HepG2 (cell line): Measurements from ENCODE around the gene SYMPK. TPM values are rescaled to one million over a fixed set of nuclear protein-coding genes. Genes with fewer than 3 reads are reported as not detected.

ENCODE experiments used
- ARNT ChIP-seq: fragments of 450-650 bp; IDR thresholded peaks from 2 replicates; pipeline ENCODE4 v1.6.1; 2017
- IKZF4 ChIP-seq: sonication (generic); formaldehyde crosslinking; IDR thresholded peaks from 2 replicates; pipeline ENCODE4 v1.5.1; 2020; ENCODE audit warnings: borderline replicate concordance, mild to moderate bottlenecking, low read depth, missing genetic modification reagents; ENCODE audit errors: not compliant biosample characterization
- MTF2 ChIP-seq: sonication (generic); formaldehyde crosslinking; IDR thresholded peaks from 2 replicates; pipeline ENCODE4 v1.5.0; 2020; ENCODE audit warnings: missing genetic modification reagents, borderline replicate concordance
- PCBP2 ChIP-seq: fragments of 200-400 bp; formaldehyde crosslinking; optimal IDR thresholded peaks from 2 replicates; pipeline ENCODE3; 2018; ENCODE audit warnings: low read length, low read depth; ENCODE audit not compliant: poor library complexity, severe bottlenecking
- PHF21A ChIP-seq: sonication (generic); formaldehyde crosslinking; IDR thresholded peaks from 2 replicates; pipeline ENCODE4 v1.5.0; 2020; ENCODE audit warnings: mild to moderate bottlenecking, missing genetic modification reagents
- PRDM15 ChIP-seq: sonication (generic); formaldehyde crosslinking; IDR thresholded peaks from 2 replicates; pipeline ENCODE4 v1.4.0; 2020; ENCODE audit warnings: missing genetic modification reagents
- PRMT3 ChIP-seq: sonication (generic); formaldehyde crosslinking; IDR thresholded peaks from 2 replicates; pipeline ENCODE4 v1.8.1; 2022; ENCODE audit warnings: low read depth, mild to moderate bottlenecking, moderate library complexity, missing genetic modification reagents, borderline replicate concordance
- TCF7 ChIP-seq: sonication (generic); IDR thresholded peaks from 2 replicates; pipeline ENCODE4 v1.6.1; 2016; ENCODE audit warnings: antibody characterized with exemption, low read depth
- ZNF724P ChIP-seq: sonication (generic); formaldehyde crosslinking; IDR thresholded peaks from 2 replicates; pipeline ENCODE4 v1.8.0; 2022; ENCODE audit warnings: missing genetic modification reagents, borderline replicate concordance
- ZSCAN9 ChIP-seq: IDR thresholded peaks from 2 replicates; pipeline ENCODE4 v1.6.1; 2016; ENCODE audit warnings: borderline replicate concordance
- polyA plus RNA-seq, 8 experiments: library from polyadenylated mRNA; depleted of rRNA in 3 of 8; stranded (reverse) in 7 of 8; unstranded in 1 of 8; fragments of >200 nt; fragmentation: Illumina TruSeq in 4 of 8; extraction: Trizol in 4 of 8; gene quantifications; 2 replicates each; pipeline versions ENCODE4 v1.2.1 to v1.2.3, GENCODE V29; 2011 to 2016; ENCODE audit warnings: low read depth in 4 of 8, missing spikeins in 1 of 8, mixed read lengths in 1 of 8; ENCODE audit not compliant: insufficient read depth in 1 of 8
- total RNA-seq, 5 experiments: library from RNA; depleted of rRNA; stranded (reverse); fragments of >200 nt; fragmentation: Illumina TruSeq; extraction: Trizol; gene quantifications; 2 replicates each; pipeline ENCODE4 v1.2.3, GENCODE V29; 2016; ENCODE audit warnings: low read depth in 1 of 5
- TF ChIP-seq, protein P1 (sequence below): IDR thresholded peaks from 2 replicates; pipeline ENCODE4 v1.6.1; 2018; ENCODE audit warnings: missing genetic modification reagents
- TF ChIP-seq, protein P2 (sequence below): sonication (generic); formaldehyde crosslinking; IDR thresholded peaks from 2 replicates; pipeline ENCODE4 v1.9.0; 2021; ENCODE audit warnings: missing genetic modification reagents, mild to moderate bottlenecking, borderline replicate concordance
- TF ChIP-seq, protein P3 (sequence below): sonication (generic); formaldehyde crosslinking; IDR thresholded peaks from 2 replicates; pipeline ENCODE4 v1.8.1; 2023; ENCODE audit warnings: mild to moderate bottlenecking, missing genetic modification reagents, borderline replicate concordance
- TF ChIP-seq, protein P4 (sequence below): sonication (generic); formaldehyde crosslinking; IDR thresholded peaks from 2 replicates; pipeline ENCODE4 v1.9.0; 2021; ENCODE audit warnings: mild to moderate bottlenecking, missing genetic modification reagents

Gene SYMPK
- total and polyA plus RNA-seq, 2 of the 13 experiments (the other 11 are each of a cell fraction or from before 2014, with no cell fraction given): 21.9 to 55.7 TPM

- TF ChIP-seq, protein P1, sequence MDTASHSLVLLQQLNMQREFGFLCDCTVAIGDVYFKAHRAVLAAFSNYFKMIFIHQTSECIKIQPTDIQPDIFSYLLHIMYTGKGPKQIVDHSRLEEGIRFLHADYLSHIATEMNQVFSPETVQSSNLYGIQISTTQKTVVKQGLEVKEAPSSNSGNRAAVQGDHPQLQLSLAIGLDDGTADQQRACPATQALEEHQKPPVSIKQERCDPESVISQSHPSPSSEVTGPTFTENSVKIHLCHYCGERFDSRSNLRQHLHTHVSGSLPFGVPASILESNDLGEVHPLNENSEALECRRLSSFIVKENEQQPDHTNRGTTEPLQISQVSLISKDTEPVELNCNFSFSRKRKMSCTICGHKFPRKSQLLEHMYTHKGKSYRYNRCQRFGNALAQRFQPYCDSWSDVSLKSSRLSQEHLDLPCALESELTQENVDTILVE: peak; percentile 79
- TF ChIP-seq MTF2 (CRISPR knock-in tag) (no peak), PRMT3 (CRISPR knock-in tag) (peak; percentile 60; the same call in 1 of the 2 replicates), PRDM15 (CRISPR knock-in tag) (peak; percentile 50; the same call in 1 of the 2 replicates), ZNF724P (CRISPR knock-in tag) (no peak), IKZF4 (CRISPR knock-in tag) (peak; percentile 69), ZSCAN9 (CRISPR knock-in tag) (no peak), TCF7 (no peak), PCBP2 (no peak), PHF21A (CRISPR knock-in tag) (no peak), ARNT (no peak)
- TF ChIP-seq, protein P2, sequence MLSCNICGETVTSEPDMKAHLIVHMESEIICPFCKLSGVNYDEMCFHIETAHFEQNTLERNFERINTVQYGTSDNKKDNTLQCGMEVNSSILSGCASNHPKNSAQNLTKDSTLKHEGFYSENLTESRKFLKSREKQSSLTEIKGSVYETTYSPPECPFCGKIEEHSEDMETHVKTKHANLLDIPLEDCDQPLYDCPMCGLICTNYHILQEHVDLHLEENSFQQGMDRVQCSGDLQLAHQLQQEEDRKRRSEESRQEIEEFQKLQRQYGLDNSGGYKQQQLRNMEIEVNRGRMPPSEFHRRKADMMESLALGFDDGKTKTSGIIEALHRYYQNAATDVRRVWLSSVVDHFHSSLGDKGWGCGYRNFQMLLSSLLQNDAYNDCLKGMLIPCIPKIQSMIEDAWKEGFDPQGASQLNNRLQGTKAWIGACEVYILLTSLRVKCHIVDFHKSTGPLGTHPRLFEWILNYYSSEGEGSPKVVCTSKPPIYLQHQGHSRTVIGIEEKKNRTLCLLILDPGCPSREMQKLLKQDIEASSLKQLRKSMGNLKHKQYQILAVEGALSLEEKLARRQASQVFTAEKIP (CRISPR knock-in tag): no peak
- TF ChIP-seq, protein P3, sequence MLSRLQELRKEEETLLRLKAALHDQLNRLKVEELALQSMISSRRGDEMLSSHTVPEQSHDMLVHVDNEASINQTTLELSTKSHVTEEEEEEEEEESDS (CRISPR knock-in tag): no peak
- TF ChIP-seq, protein P4, sequence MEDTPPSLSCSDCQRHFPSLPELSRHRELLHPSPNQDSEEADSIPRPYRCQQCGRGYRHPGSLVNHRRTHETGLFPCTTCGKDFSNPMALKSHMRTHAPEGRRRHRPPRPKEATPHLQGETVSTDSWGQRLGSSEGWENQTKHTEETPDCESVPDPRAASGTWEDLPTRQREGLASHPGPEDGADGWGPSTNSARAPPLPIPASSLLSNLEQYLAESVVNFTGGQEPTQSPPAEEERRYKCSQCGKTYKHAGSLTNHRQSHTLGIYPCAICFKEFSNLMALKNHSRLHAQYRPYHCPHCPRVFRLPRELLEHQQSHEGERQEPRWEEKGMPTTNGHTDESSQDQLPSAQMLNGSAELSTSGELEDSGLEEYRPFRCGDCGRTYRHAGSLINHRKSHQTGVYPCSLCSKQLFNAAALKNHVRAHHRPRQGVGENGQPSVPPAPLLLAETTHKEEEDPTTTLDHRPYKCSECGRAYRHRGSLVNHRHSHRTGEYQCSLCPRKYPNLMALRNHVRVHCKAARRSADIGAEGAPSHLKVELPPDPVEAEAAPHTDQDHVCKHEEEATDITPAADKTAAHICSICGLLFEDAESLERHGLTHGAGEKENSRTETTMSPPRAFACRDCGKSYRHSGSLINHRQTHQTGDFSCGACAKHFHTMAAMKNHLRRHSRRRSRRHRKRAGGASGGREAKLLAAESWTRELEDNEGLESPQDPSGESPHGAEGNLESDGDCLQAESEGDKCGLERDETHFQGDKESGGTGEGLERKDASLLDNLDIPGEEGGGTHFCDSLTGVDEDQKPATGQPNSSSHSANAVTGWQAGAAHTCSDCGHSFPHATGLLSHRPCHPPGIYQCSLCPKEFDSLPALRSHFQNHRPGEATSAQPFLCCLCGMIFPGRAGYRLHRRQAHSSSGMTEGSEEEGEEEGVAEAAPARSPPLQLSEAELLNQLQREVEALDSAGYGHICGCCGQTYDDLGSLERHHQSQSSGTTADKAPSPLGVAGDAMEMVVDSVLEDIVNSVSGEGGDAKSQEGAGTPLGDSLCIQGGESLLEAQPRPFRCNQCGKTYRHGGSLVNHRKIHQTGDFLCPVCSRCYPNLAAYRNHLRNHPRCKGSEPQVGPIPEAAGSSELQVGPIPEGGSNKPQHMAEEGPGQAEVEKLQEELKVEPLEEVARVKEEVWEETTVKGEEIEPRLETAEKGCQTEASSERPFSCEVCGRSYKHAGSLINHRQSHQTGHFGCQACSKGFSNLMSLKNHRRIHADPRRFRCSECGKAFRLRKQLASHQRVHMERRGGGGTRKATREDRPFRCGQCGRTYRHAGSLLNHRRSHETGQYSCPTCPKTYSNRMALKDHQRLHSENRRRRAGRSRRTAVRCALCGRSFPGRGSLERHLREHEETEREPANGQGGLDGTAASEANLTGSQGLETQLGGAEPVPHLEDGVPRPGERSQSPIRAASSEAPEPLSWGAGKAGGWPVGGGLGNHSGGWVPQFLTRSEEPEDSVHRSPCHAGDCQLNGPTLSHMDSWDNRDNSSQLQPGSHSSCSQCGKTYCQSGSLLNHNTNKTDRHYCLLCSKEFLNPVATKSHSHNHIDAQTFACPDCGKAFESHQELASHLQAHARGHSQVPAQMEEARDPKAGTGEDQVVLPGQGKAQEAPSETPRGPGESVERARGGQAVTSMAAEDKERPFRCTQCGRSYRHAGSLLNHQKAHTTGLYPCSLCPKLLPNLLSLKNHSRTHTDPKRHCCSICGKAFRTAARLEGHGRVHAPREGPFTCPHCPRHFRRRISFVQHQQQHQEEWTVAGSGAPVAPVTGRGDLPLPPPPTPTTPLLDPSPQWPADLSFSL (CRISPR knock-in tag): no peak
Observed at GRCh38 chr19:45885556-45886426, 22.8 kb upstream of the SYMPK start, which contains the start of gene IRF2BP1 (continued).
